ENCODE results near the gene CD63. TPM values are rescaled to one million over a fixed set of nuclear protein-coding genes. Genes with fewer than 3 reads are reported as not detected.
A peak's percentile ranks its signal among the peaks of the same experiment; 100 is the strongest.

CD63 gene
- total and polyA plus RNA-seq, 2 donors (not counting 1 experiment from before 2014, with no cell fraction given): 2,890 to 3,424 TPM

- H2AFZ ChIP-seq (ENCODE audit: low read length): no peak overlapping the region
- no peak overlapping the region for H3K9ac ChIP-seq (ENCODE audit: insufficient read depth, low read length)
- peaks cover 48% of the 10 kb centered on the region for H3K79me2 ChIP-seq (ENCODE audit: control insufficient read depth, insufficient read depth, low read length)
- DNase-seq (ENCODE audit: low read depth in 2 of 2): no peak
- no peaks in the 10 kb centered on the region for H3K27me3 ChIP-seq (ENCODE audit: control insufficient read depth, insufficient read depth, low read length)
- H3K9me3 ChIP-seq (ENCODE audit: control insufficient read depth, insufficient read depth, low read depth, low read length): no peaks in the 10 kb centered on the region
- H4K20me1 ChIP-seq (ENCODE audit: control insufficient read depth, extremely low read depth, insufficient read depth, low read length): no peaks in the 10 kb centered on the region
- H3K4me2 ChIP-seq (ENCODE audit: extremely low read depth, insufficient read depth, low read length): peak overlapping the region; percentile 17
- H3K36me3 ChIP-seq (ENCODE audit: control insufficient read depth, insufficient read depth, low read length): peaks cover 19% of the 10 kb centered on the region
- H3K4me3 ChIP-seq (replicated peaks in 1 of 4; ENCODE audit: control extremely low read depth in 1 of 4, insufficient read depth in 1 of 4, low read depth in 3 of 4, low read length in 4 of 4): peak overlapping the region in 1 of 4 experiments; percentile 80
- H3K27ac ChIP-seq (ENCODE audit: insufficient read depth, low read length): peak overlapping the region; percentile 31
- TF ChIP-seq CTCF (conservative IDR thresholded peaks at IDR 0.05 in 1 of 2, IDR thresholded peaks at IDR 0.05 in 1 of 2; ENCODE audit: low read depth in 1 of 2, low read length in 2 of 2): no peak
- TF ChIP-seq EZH2 (IDR thresholded peaks at IDR 0.05; ENCODE audit: low read length, missing control alignments): no peak
- H3K4me1 ChIP-seq (ENCODE audit: control insufficient read depth, extremely low read depth, insufficient read depth, low read length): peaks cover 47% of the 10 kb centered on the region
Measured at GRCh38 chr12:55723516-55724225, 5.1 kb downstream of the CD63 start.

GRCh38 chr12:55722948-55723347, 5.9 kb downstream of the CD63 start:
- H3K36me3 ChIP-seq (ENCODE audit: control insufficient read depth, insufficient read depth, low read length): peaks cover 19% of the 10 kb centered on the region
- H3K9me3 ChIP-seq (ENCODE audit: control insufficient read depth, insufficient read depth, low read depth, low read length): no peaks in the 10 kb centered on the region
- no peak overlapping the region for H3K4me3 ChIP-seq (replicated peaks in 1 of 4; ENCODE audit: control extremely low read depth in 1 of 4, insufficient read depth in 1 of 4, low read depth in 3 of 4, low read length in 4 of 4)
- no peak overlapping the region for H3K4me2 ChIP-seq (ENCODE audit: extremely low read depth, insufficient read depth, low read length)
- peaks cover 44% of the 10 kb centered on the region for H3K79me2 ChIP-seq (ENCODE audit: control insufficient read depth, insufficient read depth, low read length)
- no peak for TF ChIP-seq CTCF (conservative IDR thresholded peaks at IDR 0.05 in 1 of 2, IDR thresholded peaks at IDR 0.05 in 1 of 2; ENCODE audit: low read depth in 1 of 2, low read length in 2 of 2)
- no peak for TF ChIP-seq EZH2 (IDR thresholded peaks at IDR 0.05; ENCODE audit: low read length, missing control alignments)
- no peaks in the 10 kb centered on the region for H3K27me3 ChIP-seq (ENCODE audit: control insufficient read depth, insufficient read depth, low read length)
- H3K27ac ChIP-seq (ENCODE audit: insufficient read depth, low read length): peak overlapping the region; percentile 0
- H3K4me1 ChIP-seq (ENCODE audit: control insufficient read depth, extremely low read depth, insufficient read depth, low read length): peaks cover 54% of the 10 kb centered on the region
- no peaks in the 10 kb centered on the region for H4K20me1 ChIP-seq (ENCODE audit: control insufficient read depth, extremely low read depth, insufficient read depth, low read length)
- DNase-seq (ENCODE audit: low read depth in 2 of 2): no peak
- no peak overlapping the region for H2AFZ ChIP-seq (ENCODE audit: low read length)
- H3K9ac ChIP-seq (ENCODE audit: insufficient read depth, low read length): no peak overlapping the region

GRCh38 chr12:55721601-55722213, 7.1 kb downstream of the CD63 start:
- Histone ChIP-seq H2AFZ (ENCODE audit: low read length) (no peak overlapping the region), H3K9ac (ENCODE audit: insufficient read depth, low read length) (no peak overlapping the region), H3K4me1 (ENCODE audit: control insufficient read depth, extremely low read depth, insufficient read depth, low read length) (peaks cover 61% of the 10 kb centered on the region), H3K27me3 (ENCODE audit: control insufficient read depth, insufficient read depth, low read length) (no peaks in the 10 kb centered on the region), H3K4me3 (replicated peaks in 1 of 4; ENCODE audit: control extremely low read depth in 1 of 4, insufficient read depth in 1 of 4, low read depth in 3 of 4, low read length in 4 of 4) (peak overlapping the region in 2 of 4 experiments; percentile 2 to 43), H3K4me2 (ENCODE audit: extremely low read depth, insufficient read depth, low read length) (peak overlapping the region; percentile 17), H4K20me1 (ENCODE audit: control insufficient read depth, extremely low read depth, insufficient read depth, low read length) (no peaks in the 10 kb centered on the region), H3K9me3 (ENCODE audit: control insufficient read depth, insufficient read depth, low read depth, low read length) (no peaks in the 10 kb centered on the region), H3K27ac (ENCODE audit: insufficient read depth, low read length) (peak overlapping the region; percentile 90), H3K79me2 (ENCODE audit: control insufficient read depth, insufficient read depth, low read length) (peaks cover 32% of the 10 kb centered on the region), H3K36me3 (ENCODE audit: control insufficient read depth, insufficient read depth, low read length) (peaks cover 18% of the 10 kb centered on the region)
- TF ChIP-seq CTCF (conservative IDR thresholded peaks at IDR 0.05 in 1 of 2, IDR thresholded peaks at IDR 0.05 in 1 of 2; ENCODE audit: low read depth in 1 of 2, low read length in 2 of 2): no peak
- no peak for TF ChIP-seq EZH2 (IDR thresholded peaks at IDR 0.05; ENCODE audit: low read length, missing control alignments)
- DNase-seq (ENCODE audit: low read depth in 2 of 2): no peak
